NOMO-1 treated with DMSO at 0.1 percent for 48 hours (cell line): Measurements from ENCODE around the gene MYO5C.
"Not testable (repeated sequence)": the region's sequence is repeated elsewhere in the genome, so short reads cannot be mapped to it uniquely, and the experiment has no call there.

Experiments
- DNase-seq: peaks from one replicate; lab custom pipeline; 2025; ENCODE audit not compliant: unreplicated experiment; lab: John Stamatoyannopoulos, UW

The MYO5C gene

DNA sequence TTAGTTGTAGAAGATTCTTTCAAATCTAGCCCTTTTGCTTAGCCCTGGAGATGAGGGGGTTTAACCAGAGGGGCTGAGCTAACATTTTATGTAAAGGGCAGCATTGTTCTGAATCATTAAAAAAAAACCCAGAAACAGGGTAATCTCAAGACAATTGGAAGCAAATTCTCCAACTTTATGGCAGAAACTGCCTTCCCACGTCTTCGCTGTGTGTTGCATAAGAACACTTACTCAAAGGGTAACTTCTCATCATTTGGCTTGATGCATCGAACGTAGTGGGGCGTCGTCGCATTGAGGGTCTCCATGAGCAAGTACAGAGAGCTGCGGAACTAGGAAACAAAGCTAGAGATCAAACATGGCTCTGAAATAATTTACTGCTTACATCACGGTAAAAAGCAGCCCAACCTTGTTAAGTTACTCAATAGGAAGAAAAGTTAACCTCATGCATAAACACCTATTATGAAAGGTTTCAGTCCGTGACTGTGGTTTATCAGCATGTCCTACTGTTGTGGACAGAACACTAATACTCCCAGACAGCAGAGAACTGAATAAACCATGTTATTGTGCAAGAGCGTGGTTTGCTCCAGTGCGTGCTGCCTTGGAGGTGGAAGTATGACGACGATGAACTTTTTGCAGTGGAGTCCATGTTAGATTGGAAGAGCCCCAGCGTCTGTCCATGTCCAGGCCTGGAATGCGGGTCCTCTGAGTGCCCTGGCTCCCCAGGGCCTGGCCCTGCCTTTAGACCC lies 48.7 kb downstream of the MYO5C start:
- DNase-seq = peak; percentile 96

DNA sequence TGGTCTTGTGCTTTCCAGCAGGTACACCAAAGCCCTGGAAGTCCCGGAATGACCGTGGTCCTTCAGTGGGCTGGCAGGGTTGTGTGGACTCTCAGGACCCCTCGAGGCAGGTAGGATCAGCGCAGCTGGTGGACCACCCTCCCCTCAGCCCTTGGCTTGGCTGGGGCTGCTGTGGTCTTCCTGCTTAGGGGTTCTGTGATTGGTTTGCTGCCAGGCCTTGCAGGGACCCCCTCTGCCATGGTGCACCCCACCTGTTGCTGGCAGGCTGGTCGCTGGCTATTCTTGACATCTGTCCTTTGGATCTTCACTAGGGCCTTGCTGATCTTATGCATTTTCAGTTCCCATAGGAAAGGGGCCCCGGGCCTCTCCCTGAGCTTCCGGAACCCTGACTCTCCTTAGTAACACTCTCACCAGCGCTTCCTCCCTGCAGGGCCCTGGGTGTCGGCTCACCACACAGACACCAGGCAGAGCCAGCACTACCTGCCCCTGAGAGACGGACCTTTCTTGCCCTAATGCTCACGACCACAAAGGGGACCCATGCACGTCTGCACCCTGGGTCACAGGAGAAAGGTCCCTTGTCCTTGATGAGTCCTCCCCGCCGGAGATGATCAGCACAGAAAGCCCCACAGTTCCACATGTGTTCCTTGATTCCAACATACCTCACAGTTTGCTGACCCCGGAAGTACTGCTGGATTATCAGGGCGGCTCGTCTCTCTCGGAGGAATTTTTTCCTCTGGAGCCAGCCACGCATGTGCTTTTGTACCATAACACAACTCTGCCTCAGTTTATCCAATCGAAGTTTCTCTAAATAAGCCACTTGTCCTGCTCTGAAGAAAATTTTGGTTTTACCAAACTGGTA lies 51.7 kb downstream of the MYO5C start:
- no peak for DNase-seq

DNA sequence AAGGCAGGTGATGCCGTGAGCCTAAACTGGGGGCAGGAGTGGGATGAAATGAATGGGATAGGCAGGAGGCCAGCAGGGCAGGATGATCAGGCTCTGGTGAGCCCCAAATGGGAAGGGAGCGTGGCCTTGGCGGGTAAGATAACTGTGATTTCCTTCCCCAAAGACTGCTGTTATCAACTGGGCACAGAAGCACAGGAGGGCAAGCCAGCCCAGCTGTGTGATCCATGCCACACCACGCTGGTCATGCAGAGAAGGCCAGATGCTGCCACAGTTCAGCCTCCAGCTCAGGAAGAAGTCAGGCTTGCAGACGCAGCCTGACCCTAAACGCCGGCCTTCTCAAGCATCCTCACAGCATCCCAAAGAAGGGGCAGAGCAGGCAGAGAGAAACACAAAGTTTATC lies 52.3 kb downstream of the MYO5C start:
- no peak for DNase-seq

DNA sequence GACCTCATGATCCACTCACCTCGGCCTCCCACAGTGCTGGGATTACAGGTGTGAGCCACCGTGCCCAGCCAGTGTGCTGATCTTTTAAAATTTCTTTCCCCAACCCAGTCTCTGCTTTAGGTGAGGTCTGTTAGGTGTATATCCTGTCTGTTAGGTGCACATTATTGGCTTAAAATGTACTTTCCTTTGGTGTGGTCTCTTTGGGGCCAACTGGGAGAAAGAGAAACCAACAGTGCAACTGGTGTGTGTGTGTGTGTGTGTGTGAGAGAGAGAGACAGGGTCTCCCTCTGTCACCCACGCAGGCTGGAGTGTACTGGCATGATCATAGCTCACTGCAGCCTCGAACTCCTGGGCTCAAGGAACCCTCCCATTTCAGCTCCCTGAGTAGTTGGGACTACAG lies 54.1 kb downstream of the MYO5C start:
- no peak for DNase-seq

DNA sequence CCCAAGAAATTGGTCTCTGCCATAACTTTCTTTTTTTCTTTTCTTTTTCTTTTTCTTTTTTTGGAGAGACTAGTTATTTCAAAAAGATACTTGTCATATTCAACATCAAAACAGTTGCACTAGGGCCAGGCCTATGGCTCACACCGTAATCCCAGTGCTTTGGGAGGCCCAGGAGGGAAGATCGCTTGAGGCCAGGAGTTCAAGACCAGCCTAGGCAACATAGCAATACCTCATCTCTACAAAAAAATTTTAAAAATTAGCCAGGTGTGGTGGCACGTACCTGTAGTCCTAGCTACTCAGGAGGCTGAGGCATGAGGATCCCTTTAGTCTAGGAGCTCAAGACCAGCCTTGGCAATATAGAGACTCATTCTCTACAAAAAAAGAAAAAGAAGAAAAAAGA lies 55.4 kb downstream of the MYO5C start:
- no peak for DNase-seq

DNA sequence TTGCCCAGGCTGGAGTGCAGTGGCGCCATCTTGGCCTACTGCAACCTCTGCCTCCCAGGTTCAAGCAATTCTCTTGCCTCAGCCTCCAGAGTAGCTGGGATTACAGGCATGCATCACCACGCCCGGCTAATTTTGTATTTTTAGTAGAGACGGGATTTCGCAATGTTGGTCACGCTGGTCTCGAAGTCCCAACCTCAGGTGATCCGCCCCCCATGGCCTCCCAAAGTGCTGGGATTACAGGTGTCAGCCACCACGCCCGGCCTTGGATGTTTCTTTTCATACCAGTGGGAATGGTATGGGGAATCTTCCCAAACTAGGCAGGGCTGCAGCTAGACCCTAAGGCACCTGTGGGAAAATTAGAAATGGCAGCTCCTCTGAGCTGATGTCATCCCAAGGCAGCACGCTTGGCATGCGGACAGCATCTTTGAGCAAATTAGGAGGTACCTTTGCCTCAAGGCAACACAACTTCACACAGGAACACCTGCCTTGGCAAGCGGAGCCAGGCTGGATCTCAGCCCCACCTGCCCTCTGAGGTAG lies 56.5 kb downstream of the MYO5C start:
- not testable (repeated sequence) for DNase-seq

DNA sequence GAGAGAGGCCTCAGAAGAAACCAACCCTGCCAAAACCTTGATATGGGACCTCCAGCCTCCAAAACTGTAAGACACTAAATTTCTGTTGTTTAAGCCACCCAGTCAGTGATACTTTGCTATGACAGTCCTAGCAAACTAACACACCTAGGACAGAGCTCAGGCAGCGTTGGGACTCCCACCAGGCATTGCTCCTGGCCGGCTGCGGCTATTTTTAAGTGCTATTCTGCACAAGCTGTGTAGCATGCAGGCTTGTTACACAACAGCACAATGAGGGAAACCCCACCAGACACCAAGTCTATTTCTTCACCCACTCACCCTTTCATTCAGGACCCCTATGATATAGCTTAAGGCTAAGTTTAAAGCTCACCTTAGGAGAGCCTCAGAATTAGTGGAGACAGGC lies 57.5 kb downstream of the MYO5C start:
- no peak for DNase-seq

DNA sequence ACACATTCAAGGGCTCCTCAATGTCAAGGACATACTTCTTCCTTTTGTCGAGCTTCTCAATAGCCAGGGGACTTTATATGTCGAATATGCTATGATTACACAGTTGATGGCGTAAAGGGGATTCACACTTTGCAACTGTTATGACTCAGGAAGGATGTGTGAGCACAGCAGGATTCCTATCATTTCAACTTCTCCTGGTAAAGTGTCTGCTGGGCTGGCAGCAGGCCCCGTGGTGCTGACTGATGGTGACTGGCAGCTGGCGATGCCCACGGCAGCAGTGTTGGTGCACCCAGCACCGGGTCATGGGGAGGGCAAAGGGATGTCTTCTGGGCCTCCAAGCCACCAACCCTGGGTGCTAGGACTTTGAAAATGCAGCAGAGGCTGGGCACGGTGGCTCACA lies 59.6 kb downstream of the MYO5C start:
- DNase-seq = no peak

DNA sequence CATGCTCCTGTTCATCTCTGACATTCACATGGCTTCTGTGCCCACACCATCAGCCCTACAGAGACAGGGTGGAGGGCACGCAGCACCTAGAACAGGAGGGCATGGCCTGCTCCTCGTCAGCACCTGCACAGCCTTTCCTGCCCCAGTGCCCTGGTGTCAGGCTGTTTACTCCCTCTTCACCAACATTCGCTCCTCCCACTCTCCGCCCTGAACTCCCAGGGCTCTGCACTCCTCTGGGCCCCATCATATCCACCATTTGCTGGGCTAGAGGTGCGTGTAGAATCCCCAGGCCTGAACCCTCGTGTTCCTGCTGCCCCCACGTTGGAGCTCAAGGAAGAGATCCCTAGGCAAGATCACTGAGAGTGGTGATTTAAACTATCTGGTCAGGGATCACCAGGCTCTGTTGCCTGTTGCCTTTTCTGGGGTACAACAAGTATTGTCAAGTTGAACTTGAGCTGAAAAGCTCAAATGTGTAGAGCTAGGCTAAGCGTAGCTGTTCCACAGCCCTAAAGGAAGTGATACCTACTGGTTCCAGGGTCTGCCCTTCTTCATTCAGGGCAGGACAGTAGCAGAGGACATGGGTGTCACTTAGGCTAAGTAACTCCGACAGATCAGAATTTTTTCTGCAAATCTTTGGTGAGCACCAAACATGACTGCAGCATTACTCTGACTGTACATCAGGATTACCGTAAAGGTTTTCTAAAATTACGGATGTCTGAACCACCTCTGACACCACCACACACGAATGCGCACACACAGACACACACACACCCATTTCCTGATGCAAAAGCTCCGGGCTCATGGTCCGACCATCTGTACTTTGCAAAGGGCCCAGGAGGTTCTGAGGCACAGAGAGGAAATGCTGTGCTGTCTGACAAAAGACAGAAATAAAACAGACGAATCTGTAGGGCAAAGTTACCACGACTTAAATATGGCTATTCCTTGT lies 60.7 kb downstream of the MYO5C start:
- no peak for DNase-seq

DNA sequence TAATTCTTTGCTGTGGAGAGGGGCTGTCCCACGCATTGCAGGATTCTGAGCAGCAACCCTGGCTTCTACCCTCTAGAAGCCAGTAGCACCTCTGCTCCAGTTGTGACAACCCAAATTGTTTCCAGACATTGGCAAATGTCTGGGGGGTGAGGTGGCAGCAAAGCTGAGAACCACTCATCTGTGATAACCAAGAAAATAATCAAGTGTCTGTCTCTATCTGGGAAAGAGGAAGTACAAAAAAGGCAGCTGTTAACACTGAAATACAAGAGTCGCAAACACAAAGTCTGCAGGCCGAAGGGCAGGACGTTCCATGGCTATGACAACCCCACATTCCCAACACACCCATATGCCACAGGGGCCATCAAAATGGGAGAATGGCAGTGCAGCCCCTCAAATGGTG lies 62.2 kb downstream of the MYO5C start:
- DNase-seq = peak; percentile 85

DNA sequence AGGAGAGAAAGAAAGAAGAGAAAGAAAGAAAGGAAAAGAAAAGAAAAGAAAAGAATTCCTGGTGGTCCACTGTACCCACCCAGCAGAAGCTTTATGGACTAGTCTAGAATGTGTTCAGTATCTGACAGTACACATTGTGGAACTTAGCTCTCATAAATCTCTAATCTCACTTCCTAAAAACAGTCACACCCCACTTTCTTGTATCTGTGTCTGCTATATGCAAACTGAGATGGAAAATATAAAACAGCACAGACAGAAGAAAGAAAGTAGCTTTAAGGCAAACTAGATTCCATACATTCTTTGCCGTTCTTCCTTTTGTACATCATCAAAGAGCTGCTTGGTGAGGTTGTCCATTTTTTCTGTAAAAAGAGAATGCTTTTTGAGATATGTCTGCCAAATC lies 63.3 kb downstream of the MYO5C start:
- peak; percentile 80 for DNase-seq

DNA sequence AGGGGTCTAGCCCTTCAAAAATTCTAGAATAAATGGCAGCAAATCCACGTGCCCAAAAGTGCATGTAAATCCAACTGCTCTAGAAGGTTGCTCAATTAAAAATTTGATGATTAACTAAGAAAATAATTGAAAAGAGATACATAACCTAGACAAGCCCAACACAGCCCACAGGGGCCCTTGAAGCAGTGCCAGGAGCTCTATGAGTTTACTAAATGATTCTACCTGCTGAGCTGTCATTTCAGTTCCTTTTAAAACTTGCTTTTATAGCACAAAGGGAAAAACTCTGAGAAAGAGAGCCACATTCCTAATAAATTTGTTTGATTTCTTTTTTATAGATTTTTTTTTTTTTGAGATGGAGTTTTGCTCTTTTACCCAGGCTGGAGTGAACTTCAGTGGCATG lies 65.5 kb downstream of the MYO5C start:
- DNase-seq = no peak

DNA sequence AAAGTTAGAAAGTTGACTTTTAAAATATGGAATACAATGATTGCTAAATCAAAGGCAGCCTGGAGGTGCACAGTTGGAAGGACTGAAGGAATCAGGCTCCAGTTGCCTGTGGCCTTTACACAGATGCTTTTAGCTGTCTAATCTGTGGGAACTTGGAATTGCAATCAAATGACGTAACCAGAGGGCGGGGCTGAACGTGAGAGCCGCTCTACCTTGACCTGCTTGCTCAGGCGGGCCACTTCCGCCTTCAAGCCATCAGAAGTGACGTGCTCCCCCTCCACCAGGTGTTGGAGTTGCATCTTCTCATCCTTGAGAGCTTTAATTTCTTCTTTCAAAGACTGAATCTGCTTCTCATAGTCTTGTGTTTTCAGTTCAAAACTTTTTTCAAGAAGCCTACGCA lies 66.7 kb downstream of the MYO5C start:
- no peak for DNase-seq

DNA sequence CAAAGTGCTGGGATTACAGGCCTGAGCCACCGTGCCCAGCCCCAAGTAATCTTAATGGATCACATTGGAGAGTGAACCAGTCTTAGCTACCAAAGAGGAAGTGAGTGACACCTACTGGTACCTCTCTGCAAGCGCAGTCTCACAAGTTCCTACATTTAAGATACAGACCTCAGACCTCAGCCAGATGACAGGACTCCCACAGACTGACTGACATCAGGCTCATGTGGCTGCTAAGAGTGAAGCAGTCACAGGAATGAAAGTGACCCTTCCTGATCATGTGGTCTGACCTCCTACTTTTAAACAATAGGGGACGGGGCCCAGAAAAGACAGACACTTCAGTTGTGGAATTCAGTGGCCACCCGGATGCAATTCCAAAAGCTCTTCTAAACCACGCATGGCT lies 68.1 kb downstream of the MYO5C start:
- DNase-seq = peak; percentile 78

DNA sequence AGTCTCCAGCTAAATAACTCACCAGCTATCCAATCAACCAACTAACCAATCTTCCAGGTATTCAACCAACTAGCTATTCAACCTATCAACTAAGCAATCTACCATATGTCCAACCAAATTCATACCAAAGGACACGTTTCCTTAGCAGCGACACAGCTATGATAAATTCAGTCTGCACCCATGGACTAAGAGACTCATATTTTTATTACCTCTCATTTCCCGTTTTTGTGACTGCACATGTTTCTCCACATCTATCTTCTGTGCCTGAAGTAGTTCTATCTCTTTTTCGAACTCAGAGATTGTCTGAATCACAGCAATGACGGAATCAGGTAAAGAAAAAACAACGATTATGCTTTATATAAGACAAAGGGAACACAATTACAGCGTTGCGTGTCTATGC lies 70.4 kb downstream of the MYO5C start:
- peak; percentile 86 for DNase-seq

DNA sequence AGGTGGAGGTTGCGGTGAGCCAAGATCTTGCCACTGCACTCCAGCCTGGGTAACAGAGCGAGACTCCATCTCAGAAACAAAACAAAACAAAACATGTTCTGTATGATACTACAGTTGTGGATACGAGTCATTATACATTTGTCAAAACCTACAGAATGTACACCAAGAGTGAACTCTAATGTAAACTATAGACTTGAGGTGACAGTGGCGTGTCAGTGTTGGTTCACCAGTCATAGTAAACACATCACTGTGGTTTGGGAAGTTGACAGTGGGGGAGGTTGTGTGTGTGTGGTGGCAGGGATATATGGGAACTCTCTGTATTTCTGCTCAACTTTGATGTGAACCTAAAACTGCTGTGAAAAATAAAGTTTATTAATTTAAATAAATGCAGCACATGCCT lies 71.4 kb downstream of the MYO5C start:
- no peak for DNase-seq

DNA sequence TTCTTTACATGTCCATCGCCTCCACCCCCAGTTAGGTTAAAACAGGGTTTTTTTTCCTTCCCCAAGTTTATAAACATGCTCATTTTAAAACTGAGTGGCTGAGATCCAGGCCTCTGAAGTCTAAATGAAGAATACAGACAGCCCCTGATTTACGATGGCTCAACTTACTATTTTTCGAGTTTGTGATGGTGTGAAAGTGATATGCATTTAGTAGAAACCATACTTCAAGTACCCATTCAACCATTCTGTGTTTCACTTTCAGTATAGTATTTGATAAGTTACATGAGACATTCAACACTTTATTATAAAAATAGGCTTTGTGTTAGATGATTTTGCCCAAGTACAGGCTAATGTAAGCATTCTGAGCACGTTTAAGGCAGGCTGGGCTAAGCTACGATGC lies 73.9 kb downstream of the MYO5C start:
- no peak for DNase-seq

DNA sequence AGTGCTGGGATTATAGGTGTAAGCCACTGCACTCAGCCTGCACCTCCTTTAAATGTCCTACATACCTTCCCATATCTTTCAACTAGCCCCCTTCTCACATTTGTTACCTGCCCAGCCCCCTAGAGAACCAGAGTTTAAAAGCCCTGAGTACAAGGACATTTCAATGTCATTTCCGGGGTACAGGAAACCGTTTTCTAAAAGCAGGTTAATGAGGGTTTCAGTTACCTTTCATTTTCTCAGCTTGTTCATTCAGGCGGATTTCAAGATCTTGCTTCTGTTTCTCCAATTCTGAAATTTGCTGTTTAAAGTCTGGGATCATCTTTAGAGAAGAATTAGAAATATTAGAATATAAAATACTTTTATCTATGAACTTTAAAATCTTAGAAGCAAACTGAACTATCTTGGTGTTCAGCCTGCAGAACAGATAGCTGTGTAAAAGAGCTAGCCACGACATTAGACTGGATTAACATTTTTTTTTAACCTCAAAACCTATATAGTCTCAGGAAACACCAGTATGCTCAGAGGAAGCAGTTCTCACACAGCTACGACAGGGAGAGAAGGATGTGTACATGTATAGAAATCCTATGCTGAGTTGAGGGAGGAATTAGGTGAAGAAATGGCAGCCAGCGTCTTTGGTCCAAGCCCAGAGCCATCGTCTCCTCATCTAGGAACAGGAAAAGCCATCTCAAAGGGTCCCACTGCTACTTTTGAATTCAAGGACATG lies 74.5 kb downstream of the MYO5C start:
- DNase-seq = no peak

DNA sequence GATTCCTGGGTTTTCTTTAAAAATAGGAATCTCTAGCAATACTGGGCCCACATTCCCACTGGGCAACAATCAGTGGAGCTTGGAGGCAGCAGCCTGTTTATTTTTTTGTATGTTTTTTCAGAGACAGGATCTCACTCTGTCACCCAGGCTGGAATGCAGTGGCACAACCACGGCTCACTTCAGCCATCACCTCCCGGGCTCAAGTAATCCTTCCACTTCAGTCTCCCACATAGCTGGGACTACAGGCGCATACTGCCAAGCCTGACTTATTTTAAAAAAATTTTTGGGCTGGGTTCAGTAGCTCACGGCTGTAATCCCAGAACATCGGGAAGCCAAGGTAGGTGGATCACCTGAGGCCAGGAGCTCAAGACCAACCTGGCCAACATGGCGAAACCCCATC lies 75.4 kb downstream of the MYO5C start:
- no peak for DNase-seq

DNA sequence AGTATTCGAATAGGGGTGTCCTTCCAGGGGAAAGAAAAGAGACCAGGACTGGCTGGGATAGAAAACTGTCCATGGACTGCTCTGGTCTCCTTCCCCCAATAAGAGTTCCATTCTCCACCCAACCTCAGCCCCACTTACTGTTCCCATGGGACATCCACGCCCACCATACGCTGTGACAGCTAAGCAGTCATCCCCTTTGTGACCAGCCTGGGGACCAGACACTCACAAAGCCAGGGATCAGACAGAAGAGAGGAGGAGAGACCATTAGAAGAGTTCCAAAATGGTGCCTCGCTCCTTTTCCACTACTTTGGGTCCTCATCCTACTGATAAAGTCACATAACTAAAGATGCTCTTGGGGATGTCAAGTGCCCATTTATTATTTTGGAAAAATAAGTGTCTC lies 76.8 kb downstream of the MYO5C start:
- no peak for DNase-seq

DNA sequence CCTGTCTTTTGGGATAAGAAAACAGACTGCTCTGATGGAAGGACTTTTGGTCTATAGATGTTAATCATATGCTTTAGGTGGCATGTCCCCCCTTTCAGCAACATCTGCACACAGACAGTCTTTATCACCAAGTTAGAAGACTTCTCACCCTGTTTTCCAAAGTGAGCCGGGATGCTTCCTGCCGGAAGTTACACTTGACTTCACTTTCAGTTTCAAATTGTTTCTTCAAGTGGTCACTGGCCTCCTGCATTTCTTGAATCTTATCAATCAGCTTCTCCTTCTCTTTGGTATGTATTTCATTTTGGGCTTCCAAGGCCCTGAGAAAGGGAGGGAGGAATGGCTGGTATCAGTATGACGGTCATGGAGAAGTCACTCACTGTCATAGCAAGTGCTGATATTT lies 77.2 kb downstream of the MYO5C start:
- no peak for DNase-seq
